H1 (cell line): Measurements from ENCODE around the gene ADAMTS17. TPM values are rescaled to one million over a fixed set of nuclear protein-coding genes. Genes with fewer than 3 reads are reported as not detected.

Experiments
- CTCF ChIA-PET: fragments of 300-600 bp; sonication (Branson Sonifier 250); formaldehyde crosslinking; loops from one replicate; lab custom pipeline; 2021; ENCODE audit not compliant: partially characterized antibody; lab: Charles Lee
- POLR2A ChIA-PET: fragments of 300-600 bp; sonication (Branson Sonifier 250); formaldehyde crosslinking; loops from one replicate; lab custom pipeline; 2021; ENCODE audit warnings: inconsistent platforms; ENCODE audit not compliant: partially characterized antibody; lab: Charles Lee
- DNase-seq, 2 experiments: peaks; one replicate each; pipeline versions ENCODE4 v3.0.0 to v3.0.0-alpha.2; 2010 to 2022; ENCODE audit warnings: low spot score in 2 of 2, low read depth in 1 of 2, mixed read lengths in 1 of 2
- FAIRE-seq: peaks from 2 replicates; lab custom pipeline; 2011; peaks lifted over from hg19 to GRCh38; lab: Jason Lieb, UNC
- H2AFZ ChIP-seq: 2 replicates; pipeline ENCODE4 v1.8.1; 2012; ENCODE audit warnings: low read length, inconsistent platforms
- H2AK5ac ChIP-seq: 2 replicates; pipeline ENCODE4 v1.6.1; 2013; ENCODE audit warnings: low read depth, low read length
- H2BK120ac ChIP-seq: replicated peaks from 2 replicates; pipeline ENCODE3; 2013; ENCODE audit warnings: low read depth, low read length, inconsistent platforms
- H2BK12ac ChIP-seq: 2 replicates; pipeline ENCODE4 v1.6.1; 2013; ENCODE audit warnings: low read depth, low read length
- H2BK15ac ChIP-seq: 2 replicates; pipeline ENCODE4 v1.6.1; 2013; ENCODE audit warnings: low read length
- H2BK20ac ChIP-seq: 2 replicates; pipeline ENCODE4 v1.6.1; 2013; ENCODE audit warnings: low read length
- H2BK5ac ChIP-seq: 2 replicates; pipeline ENCODE4 v1.6.1; 2013; ENCODE audit warnings: low read depth, low read length
- H3K14ac ChIP-seq: 2 replicates; pipeline ENCODE4 v1.6.1; 2013; ENCODE audit warnings: inconsistent platforms; ENCODE audit not compliant: insufficient read length
- H3K18ac ChIP-seq: 2 replicates; pipeline ENCODE4 v1.6.1; 2013; ENCODE audit warnings: low read length; ENCODE audit errors: extremely low read depth
- H3K23ac ChIP-seq: 2 replicates; pipeline ENCODE4 v1.6.1; 2013; ENCODE audit warnings: inconsistent platforms; ENCODE audit not compliant: insufficient read length
- H3K23me2 ChIP-seq: 2 replicates; pipeline ENCODE4 v1.6.1; 2013; ENCODE audit warnings: low read depth, low read length
- H3K27ac ChIP-seq: 2 replicates; pipeline ENCODE4 v1.6.1; 2011; ENCODE audit warnings: low read depth, low read length, inconsistent platforms
- H3K27me3 ChIP-seq, 4 experiments: replicated peaks in 1 of 4; 1 replicate in 1 of 4; 2 replicates in 3 of 4; pipeline versions ENCODE4 v1.6.1 to v1.8.1; 2011 to 2013; ENCODE audit warnings: low read length in 3 of 4, mild to moderate bottlenecking in 3 of 4, inconsistent platforms in 2 of 4, mixed read lengths in 2 of 4, moderate library complexity in 1 of 4; ENCODE audit not compliant: control insufficient read depth in 3 of 4, insufficient read depth in 3 of 4; ENCODE audit errors: extremely low read depth in 1 of 4
- H3K36me3 ChIP-seq, 4 experiments: 2 replicates each; pipeline versions ENCODE4 v1.6.1 to v1.8.1; 2011 to 2013; ENCODE audit warnings: mild to moderate bottlenecking in 4 of 4, low read length in 3 of 4, moderate library complexity in 2 of 4, control low read depth in 1 of 4, inconsistent platforms in 1 of 4; ENCODE audit not compliant: insufficient read depth in 4 of 4, control insufficient read depth in 2 of 4
- H3K4ac ChIP-seq: replicated peaks from 2 replicates; pipeline ENCODE3; 2013; ENCODE audit warnings: low read length, low read depth, mixed read lengths, inconsistent platforms; ENCODE audit not compliant: insufficient read length
- H3K4me1 ChIP-seq, 4 experiments: replicated peaks in 1 of 4; 1 replicate in 1 of 4; 2 replicates in 3 of 4; pipeline versions ENCODE4 v1.6.1 to v1.8.1; 2011 to 2013; ENCODE audit warnings: low read length in 3 of 4, inconsistent platforms in 2 of 4, mixed read lengths in 1 of 4; ENCODE audit not compliant: insufficient read depth in 4 of 4, control insufficient read depth in 3 of 4
- H3K4me2 ChIP-seq, 2 experiments: 2 replicates each; pipeline versions ENCODE4 v1.6.1 to v1.8.1; 2011 to 2013; ENCODE audit warnings: low read depth in 2 of 2, low read length in 2 of 2, control low read depth in 1 of 2, inconsistent platforms in 1 of 2, mild to moderate bottlenecking in 1 of 2; ENCODE audit not compliant: insufficient read depth in 1 of 2
- H3K4me3 ChIP-seq, 4 experiments: fragments of 200-600, 300-600 bp in 1 of 4; sonication (generic), shearing (Covaris generic), sonication (Bioruptor Twin) in 1 of 4; 2 replicates each; pipeline versions ENCODE4 v1.5.1 to v1.8.1; 2011 to 2016; ENCODE audit warnings: low read length in 4 of 4, low read depth in 3 of 4, control low read depth in 2 of 4, inconsistent platforms in 2 of 4, mild to moderate bottlenecking in 2 of 4, mixed read lengths in 1 of 4, moderate library complexity in 1 of 4; ENCODE audit not compliant: insufficient read depth in 2 of 4; ENCODE audit errors: extremely low read depth in 1 of 4
- H3K56ac ChIP-seq: replicated peaks from 2 replicates; pipeline ENCODE3; 2013; ENCODE audit warnings: low read depth, mild to moderate bottlenecking, mixed read lengths, low read length, inconsistent platforms; ENCODE audit not compliant: insufficient read length
- H3K79me1 ChIP-seq: 2 replicates; pipeline ENCODE4 v1.6.1; 2013; ENCODE audit warnings: low read depth, low read length, control low read depth
- H3K79me2 ChIP-seq, 2 experiments: 2 replicates each; pipeline versions ENCODE4 v1.6.1 to v1.8.1; 2012 to 2013; ENCODE audit warnings: low read length in 2 of 2, mild to moderate bottlenecking in 2 of 2, inconsistent platforms in 1 of 2; ENCODE audit not compliant: insufficient read depth in 2 of 2, control insufficient read depth in 1 of 2
- H3K9ac ChIP-seq, 4 experiments: replicated peaks in 1 of 4; 1 replicate in 1 of 4; 2 replicates in 3 of 4; pipeline versions ENCODE4 v1.6.1 to v1.8.1; 2011 to 2013; ENCODE audit warnings: low read depth in 3 of 4, low read length in 3 of 4, control low read depth in 2 of 4, mild to moderate bottlenecking in 2 of 4, moderate library complexity in 2 of 4, inconsistent platforms in 1 of 4; ENCODE audit errors: extremely low read depth in 1 of 4
- H3K9me3 ChIP-seq, 2 experiments: 2 replicates each; pipeline versions ENCODE4 v1.6.1 to v1.8.1; 2012 to 2013; ENCODE audit warnings: mild to moderate bottlenecking in 2 of 2, moderate library complexity in 2 of 2, control low read depth in 1 of 2, inconsistent platforms in 1 of 2, low read depth in 1 of 2, low read length in 1 of 2, mixed read lengths in 1 of 2; ENCODE audit not compliant: insufficient read depth in 2 of 2
- H4K20me1 ChIP-seq, 2 experiments: replicated peaks in 1 of 2; 2 replicates each; pipeline versions ENCODE3 to v1.8.1; 2011 to 2013; ENCODE audit warnings: inconsistent platforms in 2 of 2, low read length in 2 of 2, mild to moderate bottlenecking in 1 of 2; ENCODE audit not compliant: insufficient read depth in 2 of 2, control insufficient read depth in 1 of 2
- H4K5ac ChIP-seq: 2 replicates; pipeline ENCODE4 v1.6.1; 2013; ENCODE audit warnings: low read length, low read depth, mixed read lengths, inconsistent platforms; ENCODE audit not compliant: insufficient read length
- H4K8ac ChIP-seq: 2 replicates; pipeline ENCODE4 v1.8.0; 2013; ENCODE audit warnings: mild to moderate bottlenecking, moderate library complexity, low read length, inconsistent platforms; ENCODE audit not compliant: insufficient read depth; ENCODE audit errors: extremely low read depth
- H4K91ac ChIP-seq: replicated peaks from 2 replicates; pipeline ENCODE3; 2013; ENCODE audit warnings: low read length, mixed read lengths, inconsistent platforms; ENCODE audit not compliant: insufficient read length
- ASH2L ChIP-seq: fragments of 200-600, 300-600 bp; sonication (generic); IDR thresholded peaks from one replicate; pipeline ENCODE4 v1.7.1; 2017; ENCODE audit warnings: low read length
- CBX8 ChIP-seq: fragments of 300-800, 300-1000 bp; sonication (generic); IDR thresholded peaks from 2 replicates; pipeline ENCODE4 v1.7.1; 2016; ENCODE audit warnings: low read depth, low read length, borderline replicate concordance
- EZH2 ChIP-seq: fragments of 200-600 bp; sonication (generic); IDR thresholded peaks from 2 replicates; pipeline ENCODE4 v1.7.1; 2012; ENCODE audit warnings: low read depth, mild to moderate bottlenecking, moderate library complexity, low read length, inconsistent platforms; ENCODE audit not compliant: severe bottlenecking
- HDAC6 ChIP-seq: IDR thresholded peaks from one replicate; pipeline ENCODE4 v1.7.1; 2012; ENCODE audit warnings: low read depth, mild to moderate bottlenecking, inconsistent platforms, low read length, moderate library complexity
- KDM4A ChIP-seq: IDR thresholded peaks from one replicate; pipeline ENCODE4 v1.7.1; 2012; ENCODE audit warnings: low read depth, mild to moderate bottlenecking, moderate library complexity, low read length, inconsistent platforms; ENCODE audit not compliant: severe bottlenecking
- NANOG ChIP-seq: IDR thresholded peaks from 2 replicates; pipeline ENCODE4 v1.6.1; 2011; ENCODE audit warnings: low read length, low read depth, mild to moderate bottlenecking, inconsistent platforms; ENCODE audit not compliant: insufficient read depth, poor library complexity, severe bottlenecking
- POLR2A ChIP-seq, 2 experiments: IDR thresholded peaks; 1 replicate in 1 of 2; 2 replicates in 1 of 2; pipeline ENCODE4 v1.6.1; 2011; ENCODE audit warnings: low read depth in 2 of 2, low read length in 2 of 2, mild to moderate bottlenecking in 2 of 2; ENCODE audit errors: control extremely low read depth in 1 of 2
- RAD21 ChIP-seq, 2 experiments: IDR thresholded peaks in 1 of 2; conservative IDR thresholded peaks in 1 of 2; 2 replicates each; pipeline ENCODE4 v1.6.1; 2011; ENCODE audit warnings: low read depth in 2 of 2, low read length in 2 of 2, improper control_type of control experiment in 1 of 2, inconsistent platforms in 1 of 2, mild to moderate bottlenecking in 1 of 2, moderate library complexity in 1 of 2
- SIRT6 ChIP-seq: IDR thresholded peaks from one replicate; pipeline ENCODE4 v1.7.1; 2012; ENCODE audit warnings: low read length, inconsistent platforms
- SP2 ChIP-seq: IDR thresholded peaks from 2 replicates; pipeline ENCODE4 v1.6.1; 2012; ENCODE audit warnings: mild to moderate bottlenecking, low read length, inconsistent platforms
- WGBS, 2 experiments: shearing (Covaris generic) in 1 of 2; methylation state at CpG; one replicate each; pipeline versions ENCODE4 v1.1.6 to v1.1.7; 2013 to 2015; ENCODE audit warnings: low lambda C conversion rate in 2 of 2, mixed read lengths in 2 of 2, inconsistent platforms in 1 of 2, low coverage in 1 of 2, missing lambda C conversion rate in 1 of 2; ENCODE audit not compliant: insufficient replicate concordance in 2 of 2, insufficient coverage in 1 of 2, insufficient read length in 1 of 2; ENCODE audit errors: extremely low coverage in 1 of 2, missing lambda C conversion rate in 1 of 2; 5-methylcytosine and 5-hydroxymethylcytosine counted together
- polyA plus RNA-seq, 7 experiments: library from polyadenylated mRNA; depleted of rRNA in 3 of 7; stranded (reverse) in 5 of 7; unstranded in 2 of 7; fragments of >200 nt in 5 of 7; fragments of 200-250 nt in 2 of 7; gene quantifications; 1 replicate in 5 of 7; 2 replicates in 1 of 7; 4 replicates in 1 of 7; pipeline versions ENCODE4 v1.2.1 to v1.2.3, GENCODE V29; 2011 to 2013; ENCODE audit warnings: missing spikeins in 2 of 7, mixed read lengths in 2 of 7
- total RNA-seq: library from RNA; stranded (reverse); fragmentation: NEBNext Ultra II Directional; extraction: Animal tissue kit (Norgen Biotek cat#: 25700); gene quantifications from 2 replicates; pipeline ENCODE4 v1.2.1, GENCODE V29; 2021

Gene ADAMTS17
- total and polyA plus RNA-seq, 2 of the 8 experiments (the other 6 are each of a cell fraction or from before 2014, with no cell fraction given): 0.51 to 1.7 TPM

- Histone ChIP-seq H3K27ac (no peak overlapping the region), H3K14ac (no peak overlapping the region), H4K5ac (no peak overlapping the region), H3K4me1 (peaks cover 0 to 3% (median 0%) of the 10 kb centered on the region in 4 experiments; a peak in 1 of 7 replicates), H2BK20ac (no peak overlapping the region), H3K23ac (no peak overlapping the region), H3K4me3 (no peak overlapping the region), H4K91ac (no peak overlapping the region), H3K56ac (no peak overlapping the region), H2BK15ac (no peak overlapping the region), H3K4ac (no peak overlapping the region), H3K9ac (no peak overlapping the region), H3K36me3 (no peaks in the 10 kb centered on the region), H2BK120ac (no peak overlapping the region), H3K79me2 (no peaks in the 10 kb centered on the region), H3K23me2 (no peaks in the 10 kb centered on the region), H2BK12ac (no peak overlapping the region), H2AFZ (no peak overlapping the region), H3K18ac (no peak overlapping the region), H2AK5ac (no peak overlapping the region), H2BK5ac (no peak overlapping the region), H3K27me3 (no peaks in the 10 kb centered on the region), H3K4me2 (no peak overlapping the region), H3K9me3 (no peaks in the 10 kb centered on the region), H3K79me1 (no peaks in the 10 kb centered on the region), H4K8ac (no peak overlapping the region), H4K20me1 (no peaks in the 10 kb centered on the region)
- ChIA-PET CTCF (interaction anchor here (0.6 to 2.5 kb wide), 6 partner anchors 11 to 243 kb away, joined by 3 to 10 read pairs (median 3); no protein-coding TSS in a partner anchor), POLR2A (no interaction called here)
- WGBS, 2 experiments: 86% methylated on average over 13 of the region's 13 CpGs; no CpG with 5 or more reads in 1 of the 2 experiments
- TF ChIP-seq POLR2A (IDR thresholded peaks at IDR 0.05; ENCODE audit: control extremely low read depth in 1 of 2, low read depth in 2 of 2, low read length in 2 of 2) (no peak), KDM4A (no peak), RAD21 (IDR thresholded peaks at IDR 0.05 in 1 of 2, conservative IDR thresholded peaks at IDR 0.05 in 1 of 2; ENCODE audit: low read depth in 2 of 2, low read length in 2 of 2) (no peak), HDAC6 (no peak), ASH2L (no peak), SIRT6 (no peak), NANOG (no peak), EZH2 (no peak), SP2 (no peak), CBX8 (no peak)
- DNase-seq: no peak
- FAIRE-seq: no peak
These were observed 246.1 kb downstream of the ADAMTS17 start for GRCh38 chr15:100095541-100096247.
